ENCODE measurements around the gene QSOX2.

Gene QSOX2

DNA sequence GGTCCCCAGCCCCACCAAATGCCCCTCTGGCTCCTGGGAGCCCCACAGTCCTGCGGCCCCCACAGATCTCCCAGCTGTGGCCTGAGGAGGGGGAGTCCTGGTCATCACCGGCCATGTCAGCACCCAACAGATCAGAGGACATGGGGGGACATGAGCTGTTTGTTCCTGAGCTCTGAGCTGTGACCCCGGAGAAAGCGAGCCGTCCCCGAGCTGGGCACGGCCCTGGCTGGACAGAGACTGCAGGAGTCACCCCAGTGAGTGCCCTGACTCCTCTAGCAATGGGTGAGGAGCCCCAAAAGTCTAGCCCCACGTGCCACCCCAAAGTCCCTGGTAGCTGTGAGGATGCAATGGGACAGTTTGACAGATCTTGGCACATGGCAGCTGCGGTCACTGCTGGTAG, 32.6 kb upstream of the QSOX2 start:
- no peaks in the 10 kb centered on the region for H3K36me3 ChIP-seq (ENCODE audit: control insufficient read depth in 2 of 2, insufficient read depth in 1 of 2, low read length in 2 of 2)
- H3K4me3 ChIP-seq (ENCODE audit: low read depth, low read length) = no peak overlapping the region
- ChIA-PET POLR2A (interaction anchor here (0.8 to 1.0 kb wide), 2 partner anchors 11 to 24 kb away, joined by 3 read pairs; no protein-coding TSS in a partner anchor), CTCF (interaction anchor here (1.0 to 1.9 kb wide), 6 partner anchors 11 to 309 kb away, joined by 3 to 9 read pairs (median 5); no protein-coding TSS in a partner anchor)
- no peaks in the 10 kb centered on the region for H3K9me3 ChIP-seq (ENCODE audit: control insufficient read depth, insufficient read depth, low read depth, low read length)
- no peak for TF ChIP-seq ZNF510 (tag by site-specific recombination; IDR thresholded peaks at IDR 0.05; ENCODE audit: insufficient replicate concordance)
- no peak for TF ChIP-seq ZNF585B (tag by site-specific recombination; IDR thresholded peaks at IDR 0.05)
- H3K4me1 ChIP-seq (ENCODE audit: control insufficient read depth, insufficient read depth, low read length) = no peaks in the 10 kb centered on the region
- no peak overlapping the region for H3K27ac ChIP-seq (ENCODE audit: extremely low read depth, low read depth, low read length)

DNA sequence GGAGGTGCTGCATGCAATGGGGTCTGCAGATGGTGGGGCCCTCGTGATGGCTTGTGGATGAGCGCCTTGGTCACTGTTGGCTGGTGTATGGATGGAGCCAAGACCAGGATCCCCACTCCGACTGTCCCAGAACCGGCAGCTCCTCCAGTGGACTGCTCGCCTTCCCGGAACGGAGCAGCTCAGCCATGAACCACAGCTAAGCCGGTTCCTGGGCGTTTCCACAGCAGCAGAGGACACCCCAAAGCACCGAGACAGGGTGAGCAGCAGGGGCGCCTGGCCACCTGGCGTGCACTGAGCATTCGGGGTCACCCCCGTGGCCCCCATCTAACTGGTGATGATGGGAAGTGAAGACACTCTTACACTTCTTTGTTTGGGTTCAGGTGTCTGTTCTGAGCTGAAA, 32.1 kb upstream of the QSOX2 start:
- CTCF ChIA-PET = interaction anchor here (1.0 to 1.9 kb wide), 9 partner anchors 9 to 309 kb away, joined by 3 to 9 read pairs (median 5); no protein-coding TSS in a partner anchor
- POLR2A ChIA-PET = no interaction called here
- TF ChIP-seq ZNF837 (tag by site-specific recombination; IDR thresholded peaks at IDR 0.05) = no peak
- TF ChIP-seq ZNF391 (tag by site-specific recombination; IDR thresholded peaks at IDR 0.05; ENCODE audit: borderline replicate concordance, low read depth) = no peak
- no peak for TF ChIP-seq ZNF214 (tag by site-specific recombination; IDR thresholded peaks at IDR 0.05; ENCODE audit: borderline replicate concordance)
- TF ChIP-seq ZNF157 (tag by site-specific recombination; IDR thresholded peaks at IDR 0.05) = no peak
- TF ChIP-seq ZNF37A (tag by site-specific recombination; IDR thresholded peaks at IDR 0.05) = no peak
- no peaks in the 10 kb centered on the region for H3K9me3 ChIP-seq (ENCODE audit: control insufficient read depth, insufficient read depth, low read depth, low read length)
- no peak overlapping the region for H3K27ac ChIP-seq (ENCODE audit: extremely low read depth, low read depth, low read length)
- H3K36me3 ChIP-seq (ENCODE audit: control insufficient read depth in 2 of 2, insufficient read depth in 1 of 2, low read length in 2 of 2) = no peaks in the 10 kb centered on the region
- no peaks in the 10 kb centered on the region for H3K4me1 ChIP-seq (ENCODE audit: control insufficient read depth, insufficient read depth, low read length)
- H3K4me3 ChIP-seq (ENCODE audit: low read depth, low read length) = no peak overlapping the region

DNA sequence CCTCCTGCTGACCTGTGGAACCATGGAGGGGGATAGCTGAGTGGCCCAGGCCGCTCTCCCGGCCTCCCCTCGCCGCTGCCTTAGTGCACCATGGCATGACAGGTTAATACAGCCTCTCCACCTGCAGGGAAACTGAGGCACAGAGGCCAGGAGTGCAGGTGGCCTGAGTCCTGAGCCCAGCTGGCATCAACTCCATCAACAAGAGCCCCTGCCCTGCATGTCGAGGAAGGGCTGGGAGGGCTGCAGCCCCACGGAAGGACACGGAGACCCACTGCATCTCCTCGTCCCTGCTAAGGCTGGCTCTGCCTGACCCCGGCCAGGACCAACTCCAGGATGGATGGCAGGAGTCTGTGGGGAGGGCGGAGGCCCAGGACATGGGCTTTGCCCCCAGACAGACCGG, 31.1 kb upstream of the QSOX2 start:
- Histone ChIP-seq H3K4me1 (ENCODE audit: control insufficient read depth, insufficient read depth, low read length) (no peaks in the 10 kb centered on the region), H3K27ac (ENCODE audit: extremely low read depth, low read depth, low read length) (no peak overlapping the region), H3K36me3 (ENCODE audit: control insufficient read depth in 2 of 2, insufficient read depth in 1 of 2, low read length in 2 of 2) (no peaks in the 10 kb centered on the region), H3K4me3 (ENCODE audit: low read depth, low read length) (no peak overlapping the region), H3K9me3 (ENCODE audit: control insufficient read depth, insufficient read depth, low read depth, low read length) (no peaks in the 10 kb centered on the region)
- TF ChIP-seq ZNF785 (tag by site-specific recombination; IDR thresholded peaks at IDR 0.05) = no peak
- no peak for TF ChIP-seq RBAK (tag by site-specific recombination; IDR thresholded peaks at IDR 0.05)
- no peak for TF ChIP-seq ZNF501 (tag by site-specific recombination; IDR thresholded peaks at IDR 0.05)
- TF ChIP-seq SALL2 (tag by site-specific recombination; IDR thresholded peaks at IDR 0.05; ENCODE audit: borderline replicate concordance) = no peak
- no peak for TF ChIP-seq GLIS1 (tag by site-specific recombination; IDR thresholded peaks at IDR 0.05)
- no peak for TF ChIP-seq ZNF211 (tag by site-specific recombination; IDR thresholded peaks at IDR 0.05; ENCODE audit: low read depth)
- TF ChIP-seq, protein P1, sequence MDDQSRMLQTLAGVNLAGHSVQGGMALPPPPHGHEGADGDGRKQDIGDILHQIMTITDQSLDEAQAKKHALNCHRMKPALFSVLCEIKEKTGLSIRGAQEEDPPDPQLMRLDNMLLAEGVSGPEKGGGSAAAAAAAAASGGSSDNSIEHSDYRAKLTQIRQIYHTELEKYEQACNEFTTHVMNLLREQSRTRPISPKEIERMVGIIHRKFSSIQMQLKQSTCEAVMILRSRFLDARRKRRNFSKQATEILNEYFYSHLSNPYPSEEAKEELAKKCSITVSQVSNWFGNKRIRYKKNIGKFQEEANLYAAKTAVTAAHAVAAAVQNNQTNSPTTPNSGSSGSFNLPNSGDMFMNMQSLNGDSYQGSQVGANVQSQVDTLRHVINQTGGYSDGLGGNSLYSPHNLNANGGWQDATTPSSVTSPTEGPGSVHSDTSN (CRISPR knock-in tag; IDR thresholded peaks at IDR 0.05) = no peak
- TF ChIP-seq, protein P2, sequence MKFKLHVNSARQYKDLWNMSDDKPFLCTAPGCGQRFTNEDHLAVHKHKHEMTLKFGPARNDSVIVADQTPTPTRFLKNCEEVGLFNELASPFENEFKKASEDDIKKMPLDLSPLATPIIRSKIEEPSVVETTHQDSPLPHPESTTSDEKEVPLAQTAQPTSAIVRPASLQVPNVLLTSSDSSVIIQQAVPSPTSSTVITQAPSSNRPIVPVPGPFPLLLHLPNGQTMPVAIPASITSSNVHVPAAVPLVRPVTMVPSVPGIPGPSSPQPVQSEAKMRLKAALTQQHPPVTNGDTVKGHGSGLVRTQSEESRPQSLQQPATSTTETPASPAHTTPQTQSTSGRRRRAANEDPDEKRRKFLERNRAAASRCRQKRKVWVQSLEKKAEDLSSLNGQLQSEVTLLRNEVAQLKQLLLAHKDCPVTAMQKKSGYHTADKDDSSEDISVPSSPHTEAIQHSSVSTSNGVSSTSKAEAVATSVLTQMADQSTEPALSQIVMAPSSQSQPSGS (tag by site-specific recombination; IDR thresholded peaks at IDR 0.05; ENCODE audit: low read depth) = no peak
- TF ChIP-seq, protein P3, sequence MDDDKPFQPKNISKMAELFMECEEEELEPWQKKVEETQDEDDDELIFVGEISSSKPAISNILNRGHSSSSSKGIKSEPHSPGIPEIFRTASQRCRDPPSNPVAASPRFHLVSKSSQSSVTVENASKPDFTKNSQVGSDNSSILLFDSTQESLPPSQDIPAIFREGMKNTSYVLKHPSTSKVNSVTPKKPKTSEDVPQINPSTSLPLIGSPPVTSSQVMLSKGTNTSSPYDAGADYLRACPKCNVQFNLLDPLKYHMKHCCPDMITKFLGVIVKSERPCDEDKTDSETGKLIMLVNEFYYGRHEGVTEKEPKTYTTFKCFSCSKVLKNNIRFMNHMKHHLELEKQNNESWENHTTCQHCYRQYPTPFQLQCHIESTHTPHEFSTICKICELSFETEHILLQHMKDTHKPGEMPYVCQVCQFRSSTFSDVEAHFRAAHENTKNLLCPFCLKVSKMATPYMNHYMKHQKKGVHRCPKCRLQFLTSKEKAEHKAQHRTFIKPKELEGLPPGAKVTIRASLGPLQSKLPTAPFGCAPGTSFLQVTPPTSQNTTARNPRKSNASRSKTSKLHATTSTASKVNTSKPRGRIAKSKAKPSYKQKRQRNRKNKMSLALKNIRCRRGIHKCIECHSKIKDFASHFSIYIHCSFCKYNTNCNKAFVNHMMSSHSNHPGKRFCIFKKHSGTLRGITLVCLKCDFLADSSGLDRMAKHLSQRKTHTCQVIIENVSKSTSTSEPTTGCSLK (tag by site-specific recombination; IDR thresholded peaks at IDR 0.05) = no peak
- no peak for TF ChIP-seq ZBTB17 (tag by site-specific recombination; IDR thresholded peaks at IDR 0.05)
- ChIA-PET POLR2A (interaction anchor here (0.5 kb wide), 1 partner anchor 90 kb away, joined by 3 read pairs; no protein-coding TSS in a partner anchor), CTCF (interaction anchor here (0.9 to 1.4 kb wide), 4 partner anchors 10 to 187 kb away, joined by 3 to 5 read pairs (median 4); no protein-coding TSS in a partner anchor)

Data from HEK293 (cell line).